Measurements from ENCODE around the gene GIN1. TPM values are rescaled to one million over a fixed set of nuclear protein-coding genes. Genes with fewer than 3 reads are reported as not detected.

Gene GIN1
- total and polyA plus RNA-seq, 2 experiments from 2014 or later: 5.8 to 9.6 TPM

DNA sequence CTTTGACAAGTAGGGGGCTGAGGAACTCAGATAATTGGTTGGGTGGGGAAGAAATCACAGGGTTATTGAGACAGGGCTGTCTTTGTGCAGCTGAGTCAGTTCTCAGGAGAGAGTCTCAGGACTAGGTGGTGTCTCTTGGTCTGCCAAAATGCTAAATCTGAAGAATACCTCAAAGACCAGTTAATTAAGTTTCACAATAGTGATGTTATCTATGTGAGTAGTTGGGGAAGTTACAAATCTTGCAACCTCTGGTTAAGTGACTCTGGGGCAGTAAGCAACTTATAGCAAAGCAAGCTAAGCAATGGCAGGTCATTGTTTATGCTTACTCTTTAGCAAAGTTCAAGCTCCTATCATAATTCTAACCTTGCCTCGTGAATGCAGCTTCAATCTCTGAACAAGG lies 53.6 kb downstream of the GIN1 start:
- no peak for DNase-seq (ENCODE audit: low spot score)
- Histone ChIP-seq H3K79me2 (replicated peaks; ENCODE audit: insufficient read depth) (no peaks in the 10 kb centered on the region), H3K4me2 (no peak overlapping the region), H3K4me1 (ENCODE audit: insufficient read depth) (no peaks in the 10 kb centered on the region; the same call in 1 of the 2 replicates), H3K9me2 (ENCODE audit: insufficient read depth) (no peaks in the 10 kb centered on the region), H3K4me3 (no peak overlapping the region), H3F3A (replicated peaks; ENCODE audit: low read depth) (no peaks in the 10 kb centered on the region), H3K36me3 (ENCODE audit: insufficient read depth) (no peaks in the 10 kb centered on the region), H2AFZ (0 out of 2 replicates have a peak overlapping the region, but pooled peaks have one; percentile 7), H3K27me3 (ENCODE audit: insufficient read depth) (no peaks in the 10 kb centered on the region), H3K27ac (ENCODE audit: low read depth) (no peak overlapping the region), H4K20me1 (replicated peaks; ENCODE audit: insufficient read depth) (no peaks in the 10 kb centered on the region)
- H3K27ac Mint-ChIP-seq: no peak overlapping the region; the same call in 1 of the 2 replicates
- TF ChIP-seq EZH2phosphoT487 (IDR thresholded peaks at IDR 0.05; ENCODE audit: unreplicated experiment): no peak
- TF ChIP-seq, protein P1, sequence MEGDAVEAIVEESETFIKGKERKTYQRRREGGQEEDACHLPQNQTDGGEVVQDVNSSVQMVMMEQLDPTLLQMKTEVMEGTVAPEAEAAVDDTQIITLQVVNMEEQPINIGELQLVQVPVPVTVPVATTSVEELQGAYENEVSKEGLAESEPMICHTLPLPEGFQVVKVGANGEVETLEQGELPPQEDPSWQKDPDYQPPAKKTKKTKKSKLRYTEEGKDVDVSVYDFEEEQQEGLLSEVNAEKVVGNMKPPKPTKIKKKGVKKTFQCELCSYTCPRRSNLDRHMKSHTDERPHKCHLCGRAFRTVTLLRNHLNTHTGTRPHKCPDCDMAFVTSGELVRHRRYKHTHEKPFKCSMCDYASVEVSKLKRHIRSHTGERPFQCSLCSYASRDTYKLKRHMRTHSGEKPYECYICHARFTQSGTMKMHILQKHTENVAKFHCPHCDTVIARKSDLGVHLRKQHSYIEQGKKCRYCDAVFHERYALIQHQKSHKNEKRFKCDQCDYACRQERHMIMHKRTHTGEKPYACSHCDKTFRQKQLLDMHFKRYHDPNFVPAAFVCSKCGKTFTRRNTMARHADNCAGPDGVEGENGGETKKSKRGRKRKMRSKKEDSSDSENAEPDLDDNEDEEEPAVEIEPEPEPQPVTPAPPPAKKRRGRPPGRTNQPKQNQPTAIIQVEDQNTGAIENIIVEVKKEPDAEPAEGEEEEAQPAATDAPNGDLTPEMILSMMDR (conservative IDR thresholded peaks at IDR 0.05; ENCODE audit: low read depth in 2 of 2): no peak
- no peak for TF ChIP-seq POLR2AphosphoS5 (IDR thresholded peaks at IDR 0.05; ENCODE audit: low read depth)
- ATAC-seq: no peak
- H3K4me3 Mint-ChIP-seq: no peak overlapping the region
- no peaks in the 10 kb centered on the region for H3K27me3 Mint-ChIP-seq (ENCODE audit: insufficient read depth, low read depth, poor library complexity)
- H3K4me1 Mint-ChIP-seq: peaks cover 3% of the 10 kb centered on the region
- H3K9me3 Mint-ChIP-seq: no peaks in the 10 kb centered on the region
- H3K36me3 Mint-ChIP-seq (ENCODE audit: low read depth): no peaks in the 10 kb centered on the region

DNA sequence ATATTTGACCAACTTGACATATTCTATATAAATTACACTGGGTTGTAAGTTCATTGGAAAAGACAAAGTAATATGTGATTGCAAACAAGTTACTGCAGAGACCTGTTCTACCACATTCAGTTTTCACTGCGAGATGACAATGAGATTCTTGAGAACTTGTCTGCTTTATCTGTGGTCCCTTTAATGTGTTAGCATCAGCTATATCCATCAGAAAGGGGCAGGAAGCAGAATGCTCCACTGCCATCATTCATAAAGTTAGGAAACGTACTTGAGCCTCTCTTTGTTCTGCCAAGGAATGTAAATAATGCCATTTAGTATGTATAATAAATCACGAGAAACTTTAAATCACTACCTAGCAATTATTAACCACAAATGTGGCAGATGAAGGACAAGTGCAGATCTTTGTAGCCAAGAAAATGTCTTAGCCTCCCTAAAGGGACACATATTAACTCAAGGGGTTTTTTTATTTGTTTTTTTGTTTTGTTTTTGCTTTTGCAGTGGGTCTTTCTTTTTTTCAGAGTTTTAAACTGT lies 59.4 kb downstream of the GIN1 start:
- ATAC-seq (no peak), DNase-seq (ENCODE audit: low spot score) (peak; percentile 17)
- peaks cover 6% of the 10 kb centered on the region for H3K9me3 Mint-ChIP-seq
- Histone ChIP-seq H3K4me1 (ENCODE audit: insufficient read depth) (peaks cover 21% of the 10 kb centered on the region), H3K27ac (ENCODE audit: low read depth) (no peak overlapping the region), H3K9me2 (ENCODE audit: insufficient read depth) (peaks cover 4% of the 10 kb centered on the region; the same call in 1 of the 2 replicates), H4K20me1 (replicated peaks; ENCODE audit: insufficient read depth) (no peaks in the 10 kb centered on the region), H3F3A (replicated peaks; ENCODE audit: low read depth) (no peaks in the 10 kb centered on the region), H3K79me2 (replicated peaks; ENCODE audit: insufficient read depth) (no peaks in the 10 kb centered on the region), H3K4me3 (no peak overlapping the region), H3K36me3 (ENCODE audit: insufficient read depth) (no peaks in the 10 kb centered on the region), H3K4me2 (peak overlapping the region; percentile 56), H2AFZ (no peak overlapping the region), H3K27me3 (ENCODE audit: insufficient read depth) (no peaks in the 10 kb centered on the region)
- H3K27ac Mint-ChIP-seq: no peak overlapping the region
- H3K4me3 Mint-ChIP-seq: no peak overlapping the region
- peaks cover 2% of the 10 kb centered on the region; the same call in 1 of the 3 replicates for H3K36me3 Mint-ChIP-seq (ENCODE audit: low read depth)
- H3K27me3 Mint-ChIP-seq (ENCODE audit: insufficient read depth, low read depth, poor library complexity): no peaks in the 10 kb centered on the region
- peaks cover 34% of the 10 kb centered on the region for H3K4me1 Mint-ChIP-seq
- TF ChIP-seq STAT1 (IDR thresholded peaks at IDR 0.05; ENCODE audit: unreplicated experiment) (no peak), POLR2AphosphoS5 (IDR thresholded peaks at IDR 0.05; ENCODE audit: low read depth) (no peak), JUNB (IDR thresholded peaks at IDR 0.05; ENCODE audit: unreplicated experiment) (no peak), EZH2phosphoT487 (IDR thresholded peaks at IDR 0.05; ENCODE audit: unreplicated experiment) (no peak), CREB1 (CRISPR knock-in tag; IDR thresholded peaks at IDR 0.05; ENCODE audit: low read depth) (no peak)
- TF ChIP-seq, protein P1 (conservative IDR thresholded peaks at IDR 0.05; ENCODE audit: low read depth in 2 of 2): no peak
